Occipital lobe (tissue), 2 donors: Measurements from ENCODE around the gene TBXA2R. TPM values are rescaled to one million over a fixed set of nuclear protein-coding genes. Genes with fewer than 3 reads are reported as not detected.
A peak's percentile ranks its signal among the peaks of the same experiment; 100 is the strongest.
"Not testable (repeated sequence)": the region's sequence is repeated elsewhere in the genome, so short reads cannot be mapped to it uniquely, and the experiment has no call there.

Source experiments
- DNase-seq: peaks from one replicate; lab custom pipeline; 2025; lab: John Stamatoyannopoulos, UW
- total RNA-seq: library from RNA; depleted of rRNA; stranded (reverse); fragments of >200 nt; gene quantifications from one replicate; pipeline ENCODE4 v1.2.3, GENCODE V29; 2014

The TBXA2R gene
- 0.78 TPM for total RNA-seq

- no peak for DNase-seq
These were observed at the start of gene TBXA2R for GRCh38 chr19:3606690-3607289. TSS of gene TBXA2R (minus strand) at chr19:3606875. CDS start at chr19:3600634, 6,241 bp downstream.

GRCh38 chr19:3656073-3656746 lies 49.5 kb upstream of the TBXA2R start:
- DNase-seq = no peak

- peak; percentile 85 for DNase-seq
These were observed 48.9 kb upstream of the TBXA2R start for GRCh38 chr19:3655402-3656072.

GRCh38 chr19:3653865-3654513 lies 47.3 kb upstream of the TBXA2R start:
- no peak for DNase-seq

- DNase-seq = no peak
These were observed 46.6 kb upstream of the TBXA2R start for GRCh38 chr19:3653081-3653795.

GRCh38 chr19:3652422-3652821 lies 45.7 kb upstream of the TBXA2R start:
- DNase-seq = no peak

- DNase-seq = no peak
These were observed 45.0 kb upstream of the TBXA2R start for GRCh38 chr19:3651684-3652083.

GRCh38 chr19:3649888-3650287 lies 43.2 kb upstream of the TBXA2R start:
- no peak for DNase-seq

GRCh38 chr19:3648037-3648905 lies 41.6 kb upstream of the TBXA2R start:
- no peak for DNase-seq

GRCh38 chr19:3647102-3647501 lies 40.4 kb upstream of the TBXA2R start:
- not testable (repeated sequence) for DNase-seq

- DNase-seq = no peak
These were observed 39.8 kb upstream of the TBXA2R start for GRCh38 chr19:3646336-3647092.

- DNase-seq = no peak
These were observed 39.1 kb upstream of the TBXA2R start for GRCh38 chr19:3645726-3646125.

- DNase-seq = no peak
These were observed 38.4 kb upstream of the TBXA2R start for GRCh38 chr19:3645067-3645396.

GRCh38 chr19:3644351-3645066 lies 37.8 kb upstream of the TBXA2R start:
- peak; percentile 88 for DNase-seq

GRCh38 chr19:3643674-3644313 lies 37.1 kb upstream of the TBXA2R start:
- DNase-seq = no peak

GRCh38 chr19:3642987-3643673 lies 36.5 kb upstream of the TBXA2R start:
- DNase-seq = no peak

GRCh38 chr19:3642296-3642695 lies 35.6 kb upstream of the TBXA2R start:
- DNase-seq = no peak
